OCI-LY7 (cell line): ENCODE data around the gene ZNF557.
"Not testable (repeated sequence)": the region's sequence is repeated elsewhere in the genome, so short reads cannot be mapped to it uniquely, and the experiment has no call there.

Experiments
- CTCF ChIP-seq: fragments of 200-600 bp; sonication (generic); conservative IDR thresholded peaks from 2 replicates; pipeline ENCODE4 v1.5.1; 2014; ENCODE audit warnings: mild to moderate bottlenecking, antibody characterized with exemption, low read length, moderate library complexity, mixed read lengths
- EZH2phosphoT487 ChIP-seq: fragments of 200-600 bp; sonication (generic); IDR thresholded peaks from 2 replicates; pipeline ENCODE4 v1.6.1; 2018; ENCODE audit warnings: low read depth, borderline replicate concordance, mild to moderate bottlenecking, mixed run types, antibody characterized with exemption, low read length, moderate library complexity, mixed read lengths

DNA sequence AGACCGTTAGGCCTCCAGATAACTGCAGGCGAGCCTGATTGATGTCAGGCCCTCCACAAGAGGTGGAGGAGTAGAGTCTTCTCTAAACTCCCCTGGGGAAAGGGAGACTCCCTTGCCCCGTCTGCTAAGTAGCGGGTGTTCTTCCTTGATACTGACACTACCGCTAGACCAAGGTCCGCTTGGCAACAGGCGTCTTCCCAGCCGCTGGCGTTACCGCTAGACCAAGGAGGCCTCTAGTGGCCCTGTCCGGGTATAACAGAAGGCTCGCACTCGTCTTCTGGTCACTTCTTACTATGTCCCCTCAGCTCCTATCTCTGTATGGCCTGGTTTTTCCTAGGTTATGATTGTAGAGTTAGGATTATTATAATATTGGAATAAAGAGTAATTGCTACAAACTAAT is 2.4 kb upstream of the ZNF557 start:
- TF ChIP-seq CTCF: peak; percentile 34; the same call in 1 of the 2 replicates
- TF ChIP-seq EZH2phosphoT487: not testable (repeated sequence)
